Parathyroid adenoma (tissue), 2 donors: ENCODE measurements around the gene VWA5B1.

ENCODE experiments used
- H2AFZ ChIP-seq: fragments of 300-600 bp; sonication (generic); one replicate; pipeline ENCODE4 v1.7.0; 2017; ENCODE audit warnings: antibody characterized with exemption, mild to moderate bottlenecking
- H3K27ac ChIP-seq: fragments of 300-600 bp; sonication (generic); one replicate; pipeline ENCODE4 v1.7.0; 2017
- H3K27me3 ChIP-seq: fragments of 300-600 bp; sonication (generic); one replicate; pipeline ENCODE4 v1.7.0; 2017; ENCODE audit warnings: low read length; ENCODE audit not compliant: control insufficient read depth, insufficient read depth
- H3K36me3 ChIP-seq: fragments of 300-600 bp; sonication (generic); one replicate; pipeline ENCODE4 v1.7.0; 2017; ENCODE audit warnings: low read length; ENCODE audit not compliant: control insufficient read depth, insufficient read depth
- H3K4me1 ChIP-seq: fragments of 300-600 bp; sonication (generic); one replicate; pipeline ENCODE4 v1.7.0; 2017; ENCODE audit warnings: control low read depth
- H3K4me2 ChIP-seq: fragments of 300-600 bp; sonication (generic); one replicate; pipeline ENCODE4 v1.7.0; 2017; ENCODE audit warnings: low read length
- H3K4me3 ChIP-seq: fragments of 300-600 bp; sonication (generic); one replicate; pipeline ENCODE4 v1.7.0; 2017; ENCODE audit warnings: low read depth, low read length
- H3K79me2 ChIP-seq: fragments of 300-600 bp; sonication (generic); one replicate; pipeline ENCODE4 v1.7.0; 2017; ENCODE audit warnings: control low read depth
- H3K9ac ChIP-seq: fragments of 300-600 bp; sonication (generic); one replicate; pipeline ENCODE4 v1.7.0; 2017; ENCODE audit warnings: mild to moderate bottlenecking
- H3K9me3 ChIP-seq: fragments of 300-600 bp; sonication (generic); one replicate; pipeline ENCODE4 v1.7.0; 2017; ENCODE audit warnings: low read length; ENCODE audit not compliant: control insufficient read depth
- CTCF ChIP-seq: fragments of 300-600 bp; sonication (generic); IDR thresholded peaks from one replicate; pipeline ENCODE4 v1.7.0; 2017; ENCODE audit warnings: antibody characterized with exemption, mild to moderate bottlenecking
- donor health status: primary hyperparathyroidism.

Gene VWA5B1

GRCh38 chr1:20361805-20362381, 71.2 kb downstream of the VWA5B1 start:
- no peaks in the 10 kb centered on the region for H3K79me2 ChIP-seq
- H3K4me1 ChIP-seq = peaks cover 26% of the 10 kb centered on the region
- no peaks in the 10 kb centered on the region for H3K9me3 ChIP-seq
- H2AFZ ChIP-seq = no peak overlapping the region
- no peak overlapping the region for H3K9ac ChIP-seq
- no peaks in the 10 kb centered on the region for H3K36me3 ChIP-seq
- peak; percentile 79 for TF ChIP-seq CTCF
- H3K4me2 ChIP-seq = no peak overlapping the region
- no peaks in the 10 kb centered on the region for H3K27me3 ChIP-seq
- H3K27ac ChIP-seq = no peak overlapping the region
- no peak overlapping the region for H3K4me3 ChIP-seq

GRCh38 chr1:20362856-20363255, 72.2 kb downstream of the VWA5B1 start:
- H3K36me3 ChIP-seq = no peaks in the 10 kb centered on the region
- H3K4me2 ChIP-seq = no peak overlapping the region
- H3K79me2 ChIP-seq = no peaks in the 10 kb centered on the region
- no peak overlapping the region for H2AFZ ChIP-seq
- no peak for TF ChIP-seq CTCF
- no peaks in the 10 kb centered on the region for H3K9me3 ChIP-seq
- no peaks in the 10 kb centered on the region for H3K27me3 ChIP-seq
- H3K9ac ChIP-seq = no peak overlapping the region
- peaks cover 18% of the 10 kb centered on the region for H3K4me1 ChIP-seq
- H3K27ac ChIP-seq = no peak overlapping the region
- H3K4me3 ChIP-seq = no peak overlapping the region

- H3K27ac ChIP-seq = no peak overlapping the region
- no peaks in the 10 kb centered on the region for H3K36me3 ChIP-seq
- H3K27me3 ChIP-seq = no peaks in the 10 kb centered on the region
- no peak overlapping the region for H3K9ac ChIP-seq
- H3K4me3 ChIP-seq = no peak overlapping the region
- no peaks in the 10 kb centered on the region for H3K9me3 ChIP-seq
- peak overlapping the region; percentile 74 for H2AFZ ChIP-seq
- H3K4me2 ChIP-seq = no peak overlapping the region
- peaks cover 5% of the 10 kb centered on the region for H3K4me1 ChIP-seq
- TF ChIP-seq CTCF = no peak
- no peaks in the 10 kb centered on the region for H3K79me2 ChIP-seq
These were observed 74.9 kb downstream of the VWA5B1 start for GRCh38 chr1:20365421-20366055.

GRCh38 chr1:20366056-20366462, 75.4 kb downstream of the VWA5B1 start:
- no peak for TF ChIP-seq CTCF
- Histone ChIP-seq H2AFZ (peak overlapping the region; percentile 74), H3K27ac (no peak overlapping the region), H3K4me1 (peaks cover 5% of the 10 kb centered on the region), H3K4me2 (peak overlapping the region; percentile 75), H3K79me2 (no peaks in the 10 kb centered on the region), H3K36me3 (no peaks in the 10 kb centered on the region), H3K9ac (no peak overlapping the region), H3K4me3 (peak overlapping the region; percentile 15), H3K9me3 (no peaks in the 10 kb centered on the region), H3K27me3 (no peaks in the 10 kb centered on the region)
